SK-N-SH (cell line): ENCODE measurements around the gene EEFSEC.

ENCODE experiments used
- CTCF ChIP-seq: fragments of 200-600 bp; sonication (generic); IDR thresholded peaks from 2 replicates; pipeline ENCODE4 v1.6.1; 2017; ENCODE audit warnings: antibody characterized with exemption, mild to moderate bottlenecking, moderate library complexity
- FOXM1 ChIP-seq: IDR thresholded peaks from 2 replicates; pipeline ENCODE4 v1.4.0; 2012; ENCODE audit warnings: low read depth, mild to moderate bottlenecking
- GABPA ChIP-seq: IDR thresholded peaks from 2 replicates; pipeline ENCODE4 v1.4.0; 2012; ENCODE audit warnings: low read depth, mild to moderate bottlenecking
- REST ChIP-seq: IDR thresholded peaks from 2 replicates; pipeline ENCODE4 v1.6.1; 2012; ENCODE audit warnings: mild to moderate bottlenecking, low read depth, low read length, moderate library complexity

DNA sequence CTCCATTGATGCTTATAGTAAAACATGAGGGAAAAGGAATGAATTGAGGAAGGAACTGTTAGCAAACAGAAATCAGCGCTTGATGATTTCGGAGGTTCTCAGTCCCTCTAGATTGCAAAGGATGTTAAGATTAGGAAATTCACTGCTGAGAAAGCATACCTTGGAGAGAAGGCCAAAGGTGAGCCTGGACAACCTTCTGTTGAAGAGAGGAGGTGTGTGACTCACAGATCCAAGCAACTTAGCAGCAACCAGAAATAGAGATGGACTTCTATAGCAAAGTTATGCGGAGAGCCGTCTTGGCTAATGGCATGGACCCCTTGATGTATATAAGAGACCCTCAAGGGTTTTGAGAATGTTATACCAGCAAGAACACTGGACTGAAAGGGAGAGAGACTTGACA lies 114.3 kb downstream of the EEFSEC start:
- TF ChIP-seq REST (no peak), CTCF (no peak), GABPA (no peak), FOXM1 (no peak)
